Measurements from ENCODE around the gene RPSA. TPM values are rescaled to one million over a fixed set of nuclear protein-coding genes. Genes with fewer than 3 reads are reported as not detected.

Gene RPSA
- total and polyA plus RNA-seq, 9 of the 15 experiments (the other 6 are each of a cell fraction or from before 2014, with no cell fraction given), result 2,290 to 4,272 (median 2,730) TPM

- TF ChIP-seq ADNP (tag; IDR thresholded peaks at IDR 0.05) (no peak), NBN (IDR thresholded peaks at IDR 0.05; ENCODE audit: low read depth) (no peak), RBBP5 (IDR thresholded peaks at IDR 0.05; ENCODE audit: borderline replicate concordance, insufficient read depth, low read length, poor library complexity, severe bottlenecking) (no peak), CHD2 (IDR thresholded peaks at IDR 0.05; ENCODE audit: low read depth, low read length) (no peak), ZNF764 (CRISPR knock-in tag; IDR thresholded peaks at IDR 0.05; ENCODE audit: low read depth) (no peak), TRIM24 (IDR thresholded peaks at IDR 0.05) (no peak), ZNF12 (CRISPR knock-in tag; IDR thresholded peaks at IDR 0.05) (no peak), TFAM (CRISPR knock-in tag; conservative IDR thresholded peaks at IDR 0.05) (no peak), MYBL2 (IDR thresholded peaks at IDR 0.05; ENCODE audit: low read depth) (no peak), MYBL2 (CRISPR knock-in tag; IDR thresholded peaks at IDR 0.05; ENCODE audit: borderline replicate concordance) (no peak), NCOA6 (IDR thresholded peaks at IDR 0.05) (no peak), SMAD3 (CRISPR knock-in tag; conservative IDR thresholded peaks at IDR 0.05) (no peak), TGIF2 (CRISPR knock-in tag; IDR thresholded peaks at IDR 0.05) (no peak), TEAD2 (tag; IDR thresholded peaks at IDR 0.05) (no peak), TAF1 (IDR thresholded peaks at IDR 0.05; ENCODE audit: control insufficient read depth, extremely low read depth, insufficient read depth, low read length, severe bottlenecking) (no peak), TCF7 (IDR thresholded peaks at IDR 0.05; ENCODE audit: borderline replicate concordance) (no peak), MCM2 (IDR thresholded peaks at IDR 0.05; ENCODE audit: low read depth) (no peak), ZNF436 (CRISPR knock-in tag; IDR thresholded peaks at IDR 0.05) (no peak), POLR2B (IDR thresholded peaks at IDR 0.05; ENCODE audit: low read depth, partially characterized antibody) (no peak)
- TF ChIP-seq, protein P1, sequence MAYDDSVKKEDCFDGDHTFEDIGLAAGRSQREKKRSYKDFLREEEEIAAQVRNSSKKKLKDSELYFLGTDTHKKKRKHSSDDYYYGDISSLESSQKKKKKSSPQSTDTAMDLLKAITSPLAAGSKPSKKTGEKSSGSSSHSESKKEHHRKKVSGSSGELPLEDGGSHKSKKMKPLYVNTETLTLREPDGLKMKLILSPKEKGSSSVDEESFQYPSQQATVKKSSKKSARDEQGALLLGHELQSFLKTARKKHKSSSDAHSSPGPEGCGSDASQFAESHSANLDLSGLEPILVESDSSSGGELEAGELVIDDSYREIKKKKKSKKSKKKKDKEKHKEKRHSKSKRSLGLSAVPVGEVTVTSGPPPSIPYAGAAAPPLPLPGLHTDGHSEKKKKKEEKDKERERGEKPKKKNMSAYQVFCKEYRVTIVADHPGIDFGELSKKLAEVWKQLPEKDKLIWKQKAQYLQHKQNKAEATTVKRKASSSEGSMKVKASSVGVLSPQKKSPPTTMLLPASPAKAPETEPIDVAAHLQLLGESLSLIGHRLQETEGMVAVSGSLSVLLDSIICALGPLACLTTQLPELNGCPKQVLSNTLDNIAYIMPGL (CRISPR knock-in tag; IDR thresholded peaks at IDR 0.05), result no peak
- TF ChIP-seq, protein P2, sequence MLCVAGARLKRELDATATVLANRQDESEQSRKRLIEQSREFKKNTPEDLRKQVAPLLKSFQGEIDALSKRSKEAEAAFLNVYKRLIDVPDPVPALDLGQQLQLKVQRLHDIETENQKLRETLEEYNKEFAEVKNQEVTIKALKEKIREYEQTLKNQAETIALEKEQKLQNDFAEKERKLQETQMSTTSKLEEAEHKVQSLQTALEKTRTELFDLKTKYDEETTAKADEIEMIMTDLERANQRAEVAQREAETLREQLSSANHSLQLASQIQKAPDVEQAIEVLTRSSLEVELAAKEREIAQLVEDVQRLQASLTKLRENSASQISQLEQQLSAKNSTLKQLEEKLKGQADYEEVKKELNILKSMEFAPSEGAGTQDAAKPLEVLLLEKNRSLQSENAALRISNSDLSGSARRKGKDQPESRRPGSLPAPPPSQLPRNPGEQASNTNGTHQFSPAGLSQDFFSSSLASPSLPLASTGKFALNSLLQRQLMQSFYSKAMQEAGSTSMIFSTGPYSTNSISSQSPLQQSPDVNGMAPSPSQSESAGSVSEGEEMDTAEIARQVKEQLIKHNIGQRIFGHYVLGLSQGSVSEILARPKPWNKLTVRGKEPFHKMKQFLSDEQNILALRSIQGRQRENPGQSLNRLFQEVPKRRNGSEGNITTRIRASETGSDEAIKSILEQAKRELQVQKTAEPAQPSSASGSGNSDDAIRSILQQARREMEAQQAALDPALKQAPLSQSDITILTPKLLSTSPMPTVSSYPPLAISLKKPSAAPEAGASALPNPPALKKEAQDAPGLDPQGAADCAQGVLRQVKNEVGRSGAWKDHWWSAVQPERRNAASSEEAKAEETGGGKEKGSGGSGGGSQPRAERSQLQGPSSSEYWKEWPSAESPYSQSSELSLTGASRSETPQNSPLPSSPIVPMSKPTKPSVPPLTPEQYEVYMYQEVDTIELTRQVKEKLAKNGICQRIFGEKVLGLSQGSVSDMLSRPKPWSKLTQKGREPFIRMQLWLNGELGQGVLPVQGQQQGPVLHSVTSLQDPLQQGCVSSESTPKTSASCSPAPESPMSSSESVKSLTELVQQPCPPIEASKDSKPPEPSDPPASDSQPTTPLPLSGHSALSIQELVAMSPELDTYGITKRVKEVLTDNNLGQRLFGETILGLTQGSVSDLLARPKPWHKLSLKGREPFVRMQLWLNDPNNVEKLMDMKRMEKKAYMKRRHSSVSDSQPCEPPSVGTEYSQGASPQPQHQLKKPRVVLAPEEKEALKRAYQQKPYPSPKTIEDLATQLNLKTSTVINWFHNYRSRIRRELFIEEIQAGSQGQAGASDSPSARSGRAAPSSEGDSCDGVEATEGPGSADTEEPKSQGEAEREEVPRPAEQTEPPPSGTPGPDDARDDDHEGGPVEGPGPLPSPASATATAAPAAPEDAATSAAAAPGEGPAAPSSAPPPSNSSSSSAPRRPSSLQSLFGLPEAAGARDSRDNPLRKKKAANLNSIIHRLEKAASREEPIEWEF (CRISPR knock-in tag; IDR thresholded peaks at IDR 0.05), result no peak
Measured at GRCh38 chr3:39447637-39448483, 41.3 kb downstream of the RPSA start (continued).
